Spleen (tissue), 7 donors: ENCODE data around the gene SMIM3.

Experiments
- CTCF ChIP-seq, 11 experiments: fragments of 200-600 bp in 7 of 11; fragments of 450-650 bp in 4 of 11; sonication (generic) in 4 of 11; IDR thresholded peaks in 8 of 11; conservative IDR thresholded peaks in 3 of 11; 1 replicate in 7 of 11; 2 replicates in 4 of 11; pipeline versions ENCODE4 v1.4.0 to v1.8.0; 2016 to 2021; ENCODE audit warnings: antibody characterized with exemption in 11 of 11, inconsistent platforms in 4 of 11, mild to moderate bottlenecking in 1 of 11
- POLR2A ChIP-seq, 3 donors: fragments of 450-650 bp; IDR thresholded peaks; one replicate each; pipeline ENCODE4 v1.5.1; 2017; ENCODE audit warnings: antibody characterized with exemption in 3 of 3, mild to moderate bottlenecking in 1 of 3
- donor health status: DM: no; HTN: no; CAD: no; lungs with moderate emphysema.
- donor health status: DM: no; HTN: no; CAD: no.
- donor health status: DM: no; HTN: no; CAD: no.

GRCh38 chr5:150829744-150830143 is 51.2 kb downstream of the SMIM3 start:
- TF ChIP-seq CTCF (IDR thresholded peaks at IDR 0.05 in 8 of 11, conservative IDR thresholded peaks at IDR 0.05 in 3 of 11) (no peak), POLR2A (IDR thresholded peaks at IDR 0.05) (no peak)
